H1 (cell line): Measurements from ENCODE around the gene RAB36. TPM values are rescaled to one million over a fixed set of nuclear protein-coding genes. Genes with fewer than 3 reads are reported as not detected.

Experiments
- CHD7 ChIP-seq: fragments of 300-600 bp; sonication (generic); IDR thresholded peaks from 2 replicates; pipeline ENCODE4 v1.7.1; 2012; ENCODE audit warnings: low read length, moderate library complexity, mild to moderate bottlenecking, inconsistent platforms; ENCODE audit not compliant: insufficient replicate concordance
- JUN ChIP-seq: IDR thresholded peaks from 2 replicates; pipeline ENCODE4 v1.6.1; 2011; ENCODE audit warnings: low read depth, mild to moderate bottlenecking, improper control_type of control experiment, low read length
- USF2 ChIP-seq: IDR thresholded peaks from 2 replicates; pipeline ENCODE4 v1.6.1; 2011; ENCODE audit warnings: low read length, improper control_type of control experiment
- polyA plus RNA-seq, 7 experiments: library from polyadenylated mRNA; depleted of rRNA in 3 of 7; stranded (reverse) in 5 of 7; unstranded in 2 of 7; fragments of >200 nt in 5 of 7; fragments of 200-250 nt in 2 of 7; gene quantifications; 1 replicate in 5 of 7; 2 replicates in 1 of 7; 4 replicates in 1 of 7; pipeline versions ENCODE4 v1.2.1 to v1.2.3, GENCODE V29; 2011 to 2013; ENCODE audit warnings: missing spikeins in 2 of 7, mixed read lengths in 2 of 7
- total RNA-seq: library from RNA; stranded (reverse); fragmentation: NEBNext Ultra II Directional; extraction: Animal tissue kit (Norgen Biotek cat#: 25700); gene quantifications from 2 replicates; pipeline ENCODE4 v1.2.1, GENCODE V29; 2021

Gene RAB36
- total and polyA plus RNA-seq, 2 of the 8 experiments (the other 6 are each of a cell fraction or from before 2014, with no cell fraction given): 1.0 to 1.5 TPM

- TF ChIP-seq USF2: no peak
- TF ChIP-seq CHD7: no peak
- TF ChIP-seq JUN: no peak
Measured at GRCh38 chr22:23114721-23115020, 30.6 kb upstream of the RAB36 start (continued).
